Thoracic aorta endothelial cell (primary cell): Measurements from ENCODE around the gene CHRNA4. TPM values are rescaled to one million over a fixed set of nuclear protein-coding genes. Genes with fewer than 3 reads are reported as not detected.
A peak's percentile ranks its signal among the peaks of the same experiment; 100 is the strongest.

Experiments
- small RNA-seq: library from RNA; depleted of rRNA; stranded (forward); fragments of <200 nt; gene quantifications from one replicate; pipeline ENCODE3, GENCODE V24; 2012
- total RNA-seq: library from RNA; depleted of rRNA; stranded (reverse); fragments of >200 nt; gene quantifications from 2 replicates; pipeline ENCODE4 v1.2.3, GENCODE V29; 2012

CHRNA4 gene
- total RNA-seq = not detected in 2 replicates

DNA sequence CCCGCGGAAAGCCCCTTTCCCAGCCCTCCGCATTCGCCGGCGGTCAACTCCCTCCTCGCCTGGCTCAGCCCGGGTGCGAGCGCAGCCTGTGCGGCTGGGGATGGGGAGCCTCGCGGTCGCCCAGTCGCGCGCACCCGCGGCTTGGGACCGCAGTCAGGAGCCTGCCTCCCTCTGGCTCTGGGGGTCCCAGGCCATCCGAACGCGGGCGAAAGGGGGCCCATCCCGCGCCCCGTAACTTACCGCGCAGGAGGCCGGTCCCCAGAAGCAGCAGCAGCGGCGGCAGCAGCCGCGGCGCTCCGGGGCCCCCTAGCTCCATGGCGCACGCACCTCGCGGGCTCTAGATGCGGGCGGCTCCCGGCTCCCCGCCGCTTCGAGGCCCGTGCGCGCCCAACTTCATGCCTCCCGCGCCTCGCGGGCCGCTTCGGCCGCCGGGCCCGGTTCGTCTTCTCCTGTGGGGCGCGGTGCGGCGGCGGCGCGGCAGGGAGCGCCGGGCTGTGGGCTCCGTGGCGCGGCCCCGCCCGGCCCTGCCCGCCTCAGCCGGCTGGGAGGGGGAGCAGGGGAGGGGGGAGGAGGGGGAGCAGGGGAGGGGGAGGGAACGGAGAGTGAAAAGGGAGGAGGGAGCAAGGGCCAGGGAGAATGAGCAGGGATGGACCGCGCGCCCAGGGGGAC is at the start of gene CHRNA4:
TSS of gene CHRNA4 (minus strand) at position 500 of the 669 bp plus-strand sequence. CDS start at position 316, 184 bp downstream.

Small RNA genes lying within 50 kb of the gene (small RNA-seq; reads per million reads assigned to genes)
- 4.1 reads per million, percentile 75 among the genes with 10 or more reads in this experiment for gene RNU6-994P

Other genes with a start within 250 kb of the CHRNA4 start
- 36.2 and 42.1 TPM in 2 replicates for gene YTHDF1, start 145.2 kb downstream of the CHRNA4 start, total RNA-seq
- gene BIRC7, start 125.4 kb downstream of the CHRNA4 start, total RNA-seq = 0.27 TPM in 1 of 2 replicates, not detected in the other
- gene NKAIN4, start 106.9 kb downstream of the CHRNA4 start, total RNA-seq = not detected in 2 replicates
- 51.8 and 54.7 TPM in 2 replicates for gene ARFGAP1, start 88.5 kb downstream of the CHRNA4 start, total RNA-seq
- under 0.01 TPM in 2 replicates for gene COL20A1, start 68.2 kb downstream of the CHRNA4 start, total RNA-seq
- not detected in 2 replicates for gene KCNQ2, start 111.3 kb upstream of the CHRNA4 start, total RNA-seq
- gene EEF1A2, start 137.7 kb upstream of the CHRNA4 start, total RNA-seq = 1.0 and 2.3 TPM in 2 replicates
- gene PPDPF, start 159.4 kb upstream of the CHRNA4 start, total RNA-seq = 41.0 and 75.0 TPM in 2 replicates
- not detected in 2 replicates for gene PTK6, start 176.0 kb upstream of the CHRNA4 start, total RNA-seq
- not detected in 2 replicates for gene SRMS, start 186.4 kb upstream of the CHRNA4 start, total RNA-seq
- gene FNDC11, start 192.8 kb upstream of the CHRNA4 start, total RNA-seq = 0.40 and 0.50 TPM in 2 replicates
- gene HELZ2, start 212.9 kb upstream of the CHRNA4 start, total RNA-seq = 26.9 and 33.4 TPM in 2 replicates